MM.1S (cell line): ENCODE results near the gene ZIC5.

Experiments
- DNase-seq: peaks from one replicate; pipeline ENCODE4 v3.0.0-alpha.2; 2015
- H2AFZ ChIP-seq: fragments of 300-600 bp; sonication (generic); 2 replicates; pipeline ENCODE4 v1.6.0; 2016; ENCODE audit warnings: antibody characterized with exemption, low read length
- H3F3A ChIP-seq: fragments of 300-600 bp; sonication (generic); 2 replicates; pipeline ENCODE4 v1.6.1; 2016; ENCODE audit warnings: mild to moderate bottlenecking, antibody characterized with exemption, low read length, moderate library complexity, mixed read lengths; ENCODE audit not compliant: insufficient read depth
- H3K27ac ChIP-seq: fragments of 300-600 bp; sonication (generic); 2 replicates; pipeline ENCODE4 v1.5.1; 2016; ENCODE audit warnings: mild to moderate bottlenecking, low read length
- H3K27me3 ChIP-seq: fragments of 300-600 bp; sonication (generic); replicated peaks from 2 replicates; pipeline ENCODE4 v1.6.0; 2016; ENCODE audit warnings: low read length; ENCODE audit not compliant: insufficient read depth
- H3K36me3 ChIP-seq: fragments of 300-600 bp; sonication (generic); replicated peaks from 2 replicates; pipeline ENCODE4 v1.6.1; 2016; ENCODE audit warnings: mild to moderate bottlenecking, low read length, mixed read lengths; ENCODE audit not compliant: insufficient read depth
- H3K4me1 ChIP-seq: fragments of 300-600 bp; sonication (generic); 2 replicates; pipeline ENCODE4 v1.6.1; 2016; ENCODE audit warnings: low read length, mixed read lengths
- H3K4me2 ChIP-seq: fragments of 300-600 bp; sonication (generic); 2 replicates; pipeline ENCODE4 v1.6.0; 2016; ENCODE audit warnings: low read depth, low read length
- H3K4me3 ChIP-seq: fragments of 300-600 bp; sonication (generic); 2 replicates; pipeline ENCODE4 v1.5.1; 2016; ENCODE audit warnings: low read length, mixed read lengths
- H3K79me2 ChIP-seq: fragments of 300-600 bp; sonication (generic); 2 replicates; pipeline ENCODE4 v1.6.1; 2016; ENCODE audit warnings: mixed run types, low read length, mixed read lengths
- H3K9ac ChIP-seq: fragments of 300-600 bp; sonication (generic); 2 replicates; pipeline ENCODE4 v1.6.1; 2016; ENCODE audit warnings: low read length, mixed read lengths
- H3K9me2 ChIP-seq: fragments of 300-600 bp; sonication (generic); replicated peaks from 2 replicates; pipeline ENCODE4 v1.6.1; 2016; ENCODE audit warnings: mild to moderate bottlenecking, low read length, mixed read lengths; ENCODE audit not compliant: insufficient read depth
- H3K9me3 ChIP-seq: fragments of 300-600 bp; sonication (generic); replicated peaks from 2 replicates; pipeline ENCODE4 v1.6.1; 2016; ENCODE audit warnings: mild to moderate bottlenecking, low read length, mixed read lengths; ENCODE audit not compliant: insufficient read depth
- H4K20me1 ChIP-seq: fragments of 300-600 bp; sonication (generic); 2 replicates; pipeline ENCODE4 v1.6.1; 2016; ENCODE audit warnings: mild to moderate bottlenecking, low read length, moderate library complexity, mixed read lengths; ENCODE audit not compliant: insufficient read depth
- CTCF ChIP-seq: fragments of 300-600 bp; sonication (generic); IDR thresholded peaks from 2 replicates; pipeline ENCODE4 v1.5.1; 2016; ENCODE audit warnings: antibody characterized with exemption, low read length, mixed read lengths
- EZH2 ChIP-seq: fragments of 300-600 bp; sonication (generic); optimal IDR thresholded peaks from 2 replicates; pipeline ENCODE3; 2017; ENCODE audit warnings: low read depth, mild to moderate bottlenecking, antibody characterized with exemption, low read length, mixed read lengths
- EZH2phosphoT487 ChIP-seq: fragments of 300-600 bp; sonication (generic); IDR thresholded peaks from 2 replicates; pipeline ENCODE4 v1.6.1; 2018; ENCODE audit warnings: antibody characterized with exemption, low read length

ZIC5 gene

DNA sequence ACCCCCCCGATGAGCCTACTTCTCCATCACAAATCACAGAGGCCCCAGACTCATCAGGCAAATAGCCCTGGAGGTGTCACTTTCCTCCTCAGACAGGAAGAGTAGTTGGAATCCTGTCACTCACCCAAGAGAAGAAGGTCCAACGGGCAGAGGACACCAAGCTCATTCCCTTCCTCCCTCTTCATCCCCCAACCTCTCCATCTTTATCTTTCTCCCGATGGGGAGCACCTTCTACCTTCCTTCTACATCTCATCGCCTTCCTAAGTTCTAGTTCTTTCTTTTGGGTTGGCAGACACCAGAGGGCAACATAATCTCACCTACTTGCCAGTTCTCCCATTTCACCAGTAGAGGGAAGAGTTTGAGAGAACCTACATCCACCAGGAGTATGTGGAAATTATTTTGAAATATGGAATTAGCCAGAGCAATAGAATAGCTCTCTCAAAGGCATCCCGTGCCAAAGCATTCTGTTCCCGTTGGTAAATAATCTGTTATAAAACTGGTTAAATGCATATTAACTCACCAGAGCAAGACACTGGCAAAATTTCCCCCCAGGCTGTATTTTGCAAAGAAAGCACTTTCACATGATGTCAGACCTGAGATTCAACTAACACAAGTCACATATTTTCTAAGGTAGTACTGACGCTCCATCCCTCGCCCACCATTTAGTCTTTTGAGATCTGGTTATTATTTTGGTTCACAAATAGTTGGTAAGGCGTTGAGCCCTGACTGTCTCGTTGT, 55.0 kb downstream of the ZIC5 start:
- Histone ChIP-seq H3K36me3 (no peaks in the 10 kb centered on the region), H3K9ac (no peak overlapping the region), H3K27ac (no peak overlapping the region), H4K20me1 (no peaks in the 10 kb centered on the region), H3F3A (no peaks in the 10 kb centered on the region), H3K9me3 (no peaks in the 10 kb centered on the region), H3K4me1 (no peaks in the 10 kb centered on the region), H3K4me2 (no peak overlapping the region), H3K27me3 (no peaks in the 10 kb centered on the region), H3K79me2 (no peaks in the 10 kb centered on the region), H3K9me2 (no peaks in the 10 kb centered on the region), H2AFZ (no peak overlapping the region), H3K4me3 (no peak overlapping the region)
- DNase-seq = peak; percentile 60
- TF ChIP-seq EZH2phosphoT487 (no peak), CTCF (peak; percentile 98), EZH2 (no peak)

GRCh38 chr13:99913167-99913566, 58.4 kb downstream of the ZIC5 start:
- Histone ChIP-seq H3K27me3 (no peaks in the 10 kb centered on the region), H3K9me2 (no peaks in the 10 kb centered on the region), H3K4me1 (no peaks in the 10 kb centered on the region), H4K20me1 (no peaks in the 10 kb centered on the region), H3K4me3 (no peak overlapping the region), H3K79me2 (no peaks in the 10 kb centered on the region), H3K27ac (no peak overlapping the region), H3K36me3 (no peaks in the 10 kb centered on the region), H2AFZ (no peak overlapping the region), H3K4me2 (no peak overlapping the region), H3K9me3 (no peaks in the 10 kb centered on the region), H3F3A (no peaks in the 10 kb centered on the region), H3K9ac (no peak overlapping the region)
- TF ChIP-seq EZH2phosphoT487 = no peak
- TF ChIP-seq CTCF = no peak
- TF ChIP-seq EZH2 = no peak
- no peak for DNase-seq
